ENCODE data around the gene STRC.
"Not testable (repeated sequence)": the region's sequence is repeated elsewhere in the genome, so short reads cannot be mapped to it uniquely, and the experiment has no call there.

The STRC gene

DNA sequence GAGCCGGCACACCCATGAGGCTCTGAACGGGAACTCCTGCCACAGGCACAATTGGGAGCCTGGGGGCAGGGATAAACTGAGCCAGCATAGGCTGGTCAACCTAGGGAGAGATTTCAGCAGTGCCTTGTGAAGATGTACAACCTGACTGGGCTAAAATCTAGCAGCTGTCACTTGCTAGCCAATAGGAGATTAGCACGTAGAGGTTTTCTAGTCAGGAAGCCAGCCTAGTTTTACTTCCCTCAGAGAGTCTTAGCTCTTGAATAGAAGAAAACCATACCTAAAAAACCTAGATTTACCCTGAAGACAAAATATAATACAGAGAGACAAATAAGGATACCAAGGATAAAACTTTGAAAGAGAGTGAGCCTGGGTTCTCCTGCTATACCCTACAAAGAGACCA lies 55.8 kb downstream of the STRC start:
- not testable (repeated sequence) for DNase-seq

DNA sequence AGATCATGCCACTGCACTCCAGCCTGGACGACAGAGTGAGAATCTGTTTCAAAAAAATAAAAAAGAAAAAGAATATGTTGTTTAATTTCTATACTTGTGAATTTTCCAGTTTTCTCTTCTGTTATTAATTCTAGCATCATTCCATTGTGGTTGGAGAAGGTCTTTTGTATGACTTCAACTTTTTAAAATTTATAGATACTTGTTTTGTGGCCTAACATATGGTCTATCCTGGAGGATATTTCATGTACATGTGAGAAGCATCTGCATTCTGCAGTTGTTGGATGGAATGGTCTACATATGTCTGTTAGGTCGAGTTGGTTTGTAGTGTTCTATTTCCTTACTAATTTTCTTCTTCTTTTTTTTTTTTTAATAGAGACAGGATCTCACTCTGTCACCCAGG lies 65.6 kb downstream of the STRC start:
- no peak for DNase-seq

DNA sequence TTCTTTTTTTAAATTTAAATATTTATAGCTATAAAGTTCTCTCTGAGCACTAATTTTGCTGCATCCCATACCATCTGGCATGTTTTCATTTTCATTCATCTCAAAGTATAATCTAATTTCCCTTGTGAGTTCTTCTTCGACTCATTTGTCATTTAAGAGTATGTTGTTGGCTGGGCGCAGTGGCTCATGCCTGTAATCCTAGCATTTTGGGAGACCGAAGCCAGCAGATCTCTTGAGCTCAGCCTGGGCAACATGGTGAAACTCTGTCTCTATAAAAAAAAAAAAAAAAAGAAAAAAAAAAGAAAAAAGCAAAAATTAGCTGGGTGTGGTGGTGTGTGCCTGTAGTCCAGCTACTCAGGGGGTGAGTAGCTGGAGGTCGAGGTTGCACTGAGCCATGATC lies 66.3 kb downstream of the STRC start:
- DNase-seq: no peak

DNA sequence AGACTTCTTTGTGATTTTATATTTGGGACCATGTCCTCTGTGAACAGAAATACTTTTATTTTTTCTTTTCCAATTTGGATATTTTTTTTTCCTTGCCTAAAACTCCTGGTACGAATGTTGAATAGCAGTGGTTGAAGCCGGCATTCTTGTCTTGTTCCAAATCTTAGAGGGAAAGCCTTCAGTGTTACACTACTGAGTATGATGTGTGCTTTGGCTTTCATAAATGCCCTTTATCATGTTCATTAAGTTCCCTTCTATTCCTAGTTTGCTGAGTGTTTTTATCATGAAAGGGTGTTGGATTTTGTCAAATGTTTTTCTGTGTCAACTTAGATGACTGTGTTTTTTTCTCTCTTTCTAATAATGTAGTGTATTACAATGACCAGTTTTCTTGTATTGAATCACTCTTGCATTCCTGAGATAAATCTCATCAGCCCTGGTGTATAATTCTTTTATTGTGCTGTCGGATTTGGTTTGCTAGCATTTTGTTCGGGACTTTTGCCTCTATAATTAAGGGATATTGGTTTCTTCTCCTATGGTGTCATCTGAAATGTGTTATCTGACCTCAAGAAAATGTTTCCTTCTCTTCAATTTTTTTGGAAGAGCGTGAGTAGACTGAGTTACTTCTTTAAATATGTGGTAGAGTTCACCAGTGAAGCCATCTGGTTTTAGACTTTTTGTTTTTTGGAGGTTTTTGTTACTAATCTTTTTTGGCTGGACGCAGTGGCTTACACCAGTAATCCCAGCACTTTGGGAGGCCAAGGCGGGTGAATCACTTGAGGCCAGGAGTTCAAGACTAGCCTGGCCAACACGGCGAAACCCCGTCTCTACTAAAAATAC lies 67.9 kb downstream of the STRC start:
- no peak for DNase-seq
